8988T (cell line): ENCODE data around the gene LAIR2.

Source experiments
- DNase-seq: peaks from one replicate; pipeline ENCODE4 v3.0.0; 2011

LAIR2 gene, protein sequence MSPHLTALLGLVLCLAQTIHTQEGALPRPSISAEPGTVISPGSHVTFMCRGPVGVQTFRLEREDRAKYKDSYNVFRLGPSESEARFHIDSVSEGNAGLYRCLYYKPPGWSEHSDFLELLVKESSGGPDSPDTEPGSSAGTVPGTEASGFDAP

DNA sequence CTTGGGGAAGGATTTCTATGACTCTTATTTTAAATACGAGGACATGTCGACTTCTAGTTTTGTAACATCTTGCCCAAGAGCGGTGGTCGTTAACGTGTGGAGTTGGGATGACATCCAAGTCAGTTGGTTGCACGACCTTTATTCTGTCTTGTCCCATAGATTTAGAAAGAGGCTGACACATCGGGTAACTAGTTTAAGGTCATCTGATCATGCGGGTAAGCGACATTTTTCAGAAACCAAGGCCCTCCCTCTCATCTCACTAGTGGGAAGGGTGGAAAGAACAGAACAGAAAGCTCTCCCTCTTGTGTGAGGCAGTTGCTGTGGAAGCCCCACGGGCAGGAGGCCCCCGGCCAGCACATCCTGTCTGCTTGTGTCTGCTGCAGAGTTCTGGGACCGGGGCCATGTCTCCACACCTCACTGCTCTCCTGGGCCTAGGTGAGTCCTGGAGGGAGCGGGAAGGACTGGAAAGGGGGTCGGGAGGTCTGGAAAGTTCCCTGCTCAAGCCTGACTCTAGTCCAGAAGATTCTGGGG is at the start of gene LAIR2:
LAIR2 (plus strand) TSS at position 314 of the 531 bp plus-strand sequence; CDS start at position 402, 88 bp downstream.
- no peak for DNase-seq

DNA sequence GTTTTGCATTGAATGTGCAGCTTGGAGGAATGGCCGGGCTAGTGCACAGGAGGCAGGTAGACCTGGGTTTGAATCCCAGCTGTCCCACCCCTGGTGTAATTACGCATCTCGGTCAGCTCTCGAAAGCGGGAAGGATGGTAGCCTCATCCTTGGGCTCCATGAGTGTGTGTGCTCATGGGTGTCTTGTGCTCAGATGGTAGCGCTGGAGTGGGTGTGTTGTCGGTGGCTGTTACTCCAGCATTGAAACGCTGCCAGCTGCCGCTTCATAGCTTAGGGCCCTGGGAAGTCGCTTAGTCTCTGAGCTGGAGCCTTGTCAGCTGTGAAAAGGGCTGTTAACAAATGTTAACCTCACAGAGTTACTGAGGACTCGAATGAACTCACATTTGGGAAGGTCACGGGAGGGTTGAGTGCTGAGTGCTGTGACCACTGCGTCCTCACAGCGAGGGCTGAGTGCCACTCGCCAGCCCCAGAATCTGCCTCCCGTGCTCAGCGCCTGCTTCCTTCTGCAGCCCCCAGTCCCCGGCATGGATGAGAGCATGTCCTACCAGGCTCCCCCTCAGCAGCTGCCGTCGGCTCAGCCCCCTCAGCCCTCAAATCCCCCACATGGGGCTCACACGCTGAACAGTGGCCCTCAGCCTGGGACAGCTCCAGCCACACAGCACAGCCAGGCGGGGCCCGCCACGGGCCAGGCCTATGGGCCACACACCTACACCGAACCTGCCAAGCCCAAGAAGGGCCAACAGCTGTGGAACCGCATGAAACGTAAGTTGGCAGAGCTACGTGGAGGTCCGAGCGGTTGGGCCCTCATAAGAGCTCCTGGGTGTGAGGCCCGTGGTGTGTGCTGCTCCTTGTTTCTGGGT is 48.5 kb upstream of the LAIR2 start:
- DNase-seq, result no peak

DNA sequence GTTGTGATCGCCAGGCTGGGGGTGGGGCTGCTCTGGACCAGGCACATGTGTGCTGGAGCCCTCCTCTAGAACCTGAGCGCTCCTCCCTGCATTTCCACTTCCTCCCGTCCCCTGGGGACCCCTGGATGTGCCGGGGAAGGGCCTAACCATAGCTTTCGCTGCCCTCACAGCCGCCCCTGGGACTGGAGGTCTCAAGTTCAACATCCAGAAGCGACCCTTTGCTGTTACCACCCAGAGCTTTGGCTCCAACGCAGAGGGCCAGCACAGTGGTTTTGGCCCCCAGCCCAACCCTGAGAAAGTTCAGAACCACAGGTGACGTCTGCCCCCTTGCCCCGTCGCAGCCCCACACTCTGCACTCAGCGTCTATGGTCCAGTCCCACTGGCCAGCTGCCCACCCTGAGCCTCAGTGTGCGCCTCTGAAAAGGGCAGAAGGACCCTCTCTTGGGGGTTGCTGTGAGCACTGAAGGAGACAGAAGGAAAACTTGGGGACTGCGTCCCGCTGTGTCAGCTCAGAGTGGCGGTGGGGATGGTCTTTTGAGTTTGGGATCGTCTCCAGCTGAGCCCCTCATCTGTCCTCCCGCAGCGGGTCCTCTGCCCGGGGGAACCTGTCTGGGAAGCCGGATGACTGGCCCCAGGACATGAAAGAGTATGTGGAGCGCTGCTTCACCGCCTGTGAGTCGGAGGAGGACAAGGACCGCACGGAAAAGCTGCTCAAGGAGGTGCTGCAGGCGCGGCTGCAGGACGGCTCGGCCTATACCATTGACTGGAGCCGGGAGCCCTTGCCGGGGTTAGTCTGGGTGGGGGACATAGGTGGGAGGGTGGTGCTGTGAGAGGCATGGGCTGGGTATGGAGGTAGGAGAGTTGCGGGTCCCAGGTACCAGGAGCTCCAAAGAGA is 47.6 kb upstream of the LAIR2 start:
- DNase-seq, result no peak

DNA sequence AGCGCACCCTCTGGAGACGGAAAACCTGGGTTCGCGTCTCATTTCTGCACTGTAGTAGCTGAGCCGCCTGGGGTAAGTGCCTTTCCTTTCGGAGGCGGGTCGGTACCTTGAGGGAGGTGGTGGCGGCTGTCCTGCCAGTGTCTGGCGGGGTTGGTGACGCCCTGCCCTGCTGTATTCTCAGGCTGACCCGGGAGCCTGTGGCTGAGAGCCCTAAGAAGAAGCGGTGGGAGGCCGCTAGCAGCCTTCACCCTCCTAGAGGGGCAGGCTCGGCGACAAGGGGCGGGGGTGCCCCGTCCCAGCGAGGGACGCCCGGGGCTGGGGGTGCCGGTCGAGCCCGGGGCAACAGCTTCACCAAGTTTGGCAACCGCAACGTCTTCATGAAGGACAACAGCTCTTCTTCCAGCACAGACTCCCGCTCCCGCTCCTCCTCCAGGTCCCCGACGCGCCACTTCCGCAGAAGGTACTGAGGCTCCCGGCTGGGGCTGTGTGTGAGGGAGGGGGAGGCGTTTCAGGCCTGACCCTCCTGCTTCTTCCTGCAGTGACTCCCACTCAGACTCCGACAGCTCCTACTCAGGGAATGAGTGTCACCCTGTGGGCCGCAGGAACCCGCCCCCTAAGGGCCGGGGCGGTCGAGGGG is 46.7 kb upstream of the LAIR2 start:
- DNase-seq, result no peak

DNA sequence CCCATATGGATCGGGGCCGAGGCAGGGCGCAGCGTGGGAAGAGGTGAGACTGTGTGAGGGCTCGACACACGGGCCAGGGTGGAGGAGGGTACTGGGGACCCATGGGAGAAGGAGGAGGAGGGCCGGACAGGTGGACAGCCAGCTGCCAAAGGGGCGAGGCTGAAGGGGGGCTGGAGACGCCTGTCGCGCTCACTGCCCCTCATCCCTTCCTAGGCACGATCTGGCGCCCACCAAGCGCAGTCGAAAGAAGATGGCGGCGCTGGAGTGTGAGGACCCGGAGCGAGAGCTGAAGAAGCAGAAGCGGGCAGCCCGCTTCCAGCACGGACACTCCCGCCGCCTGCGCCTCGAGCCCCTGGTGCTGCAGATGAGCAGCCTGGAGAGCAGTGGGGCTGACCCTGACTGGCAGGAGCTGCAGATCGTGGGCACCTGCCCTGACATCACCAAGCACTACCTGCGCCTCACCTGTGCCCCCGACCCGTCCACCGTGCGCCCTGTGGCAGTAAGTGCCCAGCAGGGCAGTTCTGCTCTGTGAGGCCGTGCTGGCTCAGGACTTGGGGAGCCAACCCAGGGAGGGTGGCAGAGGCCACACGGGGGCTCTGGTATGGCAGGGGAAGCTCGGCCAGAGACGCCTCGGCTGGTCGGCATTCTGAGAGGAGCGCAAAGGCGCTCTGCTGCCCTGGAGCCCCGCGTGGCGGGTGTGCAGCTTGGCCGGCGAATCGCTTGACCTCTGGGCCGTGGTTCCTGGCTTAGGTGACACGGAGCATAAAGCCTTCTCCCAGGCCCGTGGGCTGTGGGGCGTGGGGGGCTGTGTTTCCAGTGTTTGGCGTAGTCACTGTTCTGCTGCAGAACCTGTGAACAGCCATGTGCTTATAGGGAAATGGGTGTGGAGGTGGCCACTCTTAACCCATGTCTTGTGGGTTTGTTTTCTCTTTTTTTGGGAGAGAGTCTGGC is 45.9 kb upstream of the LAIR2 start:
- DNase-seq, result no peak

DNA sequence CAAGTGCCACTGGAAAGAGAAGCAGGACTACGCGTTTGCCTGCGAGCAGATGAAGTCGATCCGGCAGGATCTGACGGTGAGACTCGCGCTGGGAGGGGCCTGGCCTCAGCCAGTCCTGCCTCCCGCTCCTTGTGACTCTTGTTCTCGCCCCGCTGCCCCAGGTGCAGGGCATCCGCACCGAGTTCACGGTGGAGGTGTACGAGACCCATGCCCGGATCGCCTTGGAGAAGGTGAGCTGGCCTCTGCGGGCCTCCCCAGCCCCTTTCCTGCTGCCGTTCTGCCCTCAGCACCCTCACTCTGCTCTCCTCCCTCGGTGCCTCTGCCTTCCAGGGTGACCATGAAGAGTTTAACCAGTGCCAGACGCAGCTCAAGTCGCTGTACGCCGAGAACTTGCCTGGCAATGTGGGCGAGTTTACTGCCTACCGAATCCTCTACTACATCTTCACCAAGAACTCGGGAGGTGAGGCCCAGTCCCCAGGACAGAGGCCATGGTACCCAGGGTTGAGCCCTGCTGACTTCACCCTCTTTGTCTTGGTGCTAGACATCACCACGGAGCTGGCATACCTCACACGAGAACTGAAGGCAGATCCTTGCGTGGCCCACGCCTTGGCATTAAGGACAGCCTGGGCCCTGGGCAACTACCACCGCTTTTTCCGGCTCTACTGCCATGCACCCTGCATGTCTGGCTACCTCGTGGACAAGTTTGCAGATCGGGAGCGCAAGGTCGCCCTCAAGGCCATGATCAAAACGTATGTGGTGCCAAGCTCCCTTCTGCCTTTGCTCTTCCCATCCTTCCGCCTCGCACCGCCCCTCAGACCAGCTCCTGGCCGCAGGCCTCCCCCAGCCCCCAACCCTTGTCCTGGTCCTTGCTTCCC is 44.6 kb upstream of the LAIR2 start:
- DNase-seq, result no peak

DNA sequence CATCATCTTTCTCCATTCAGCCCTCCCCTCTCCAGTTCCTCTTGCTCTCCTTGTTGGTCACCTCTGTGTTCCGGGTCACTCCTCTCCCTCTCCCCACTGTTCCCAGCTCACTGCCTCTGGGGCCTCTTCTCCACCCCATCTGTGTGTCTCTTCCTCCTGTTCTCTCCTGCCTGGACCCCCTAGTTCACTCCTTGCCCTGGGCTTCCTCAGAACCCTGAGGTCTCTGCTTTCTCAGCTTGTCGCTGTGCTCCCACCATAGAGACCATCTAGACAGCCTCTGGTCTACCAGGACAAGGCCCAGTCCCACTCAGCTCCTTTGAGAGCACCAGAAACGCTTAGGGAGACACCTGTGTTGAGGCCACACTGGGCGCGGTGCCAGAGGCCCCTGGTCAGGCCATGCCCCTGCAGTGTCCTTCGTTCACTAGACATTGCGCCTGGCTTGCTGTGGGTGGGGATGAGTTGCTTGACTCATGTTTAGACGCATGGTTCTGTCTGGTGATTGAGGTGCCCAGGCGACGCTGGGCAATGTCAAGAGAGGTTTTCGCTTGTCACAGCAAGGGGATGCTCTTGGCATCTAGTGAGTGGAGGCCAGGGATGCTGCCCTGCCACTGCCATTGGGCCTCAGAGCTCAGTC is 43.9 kb upstream of the LAIR2 start:
- DNase-seq, result no peak

DNA sequence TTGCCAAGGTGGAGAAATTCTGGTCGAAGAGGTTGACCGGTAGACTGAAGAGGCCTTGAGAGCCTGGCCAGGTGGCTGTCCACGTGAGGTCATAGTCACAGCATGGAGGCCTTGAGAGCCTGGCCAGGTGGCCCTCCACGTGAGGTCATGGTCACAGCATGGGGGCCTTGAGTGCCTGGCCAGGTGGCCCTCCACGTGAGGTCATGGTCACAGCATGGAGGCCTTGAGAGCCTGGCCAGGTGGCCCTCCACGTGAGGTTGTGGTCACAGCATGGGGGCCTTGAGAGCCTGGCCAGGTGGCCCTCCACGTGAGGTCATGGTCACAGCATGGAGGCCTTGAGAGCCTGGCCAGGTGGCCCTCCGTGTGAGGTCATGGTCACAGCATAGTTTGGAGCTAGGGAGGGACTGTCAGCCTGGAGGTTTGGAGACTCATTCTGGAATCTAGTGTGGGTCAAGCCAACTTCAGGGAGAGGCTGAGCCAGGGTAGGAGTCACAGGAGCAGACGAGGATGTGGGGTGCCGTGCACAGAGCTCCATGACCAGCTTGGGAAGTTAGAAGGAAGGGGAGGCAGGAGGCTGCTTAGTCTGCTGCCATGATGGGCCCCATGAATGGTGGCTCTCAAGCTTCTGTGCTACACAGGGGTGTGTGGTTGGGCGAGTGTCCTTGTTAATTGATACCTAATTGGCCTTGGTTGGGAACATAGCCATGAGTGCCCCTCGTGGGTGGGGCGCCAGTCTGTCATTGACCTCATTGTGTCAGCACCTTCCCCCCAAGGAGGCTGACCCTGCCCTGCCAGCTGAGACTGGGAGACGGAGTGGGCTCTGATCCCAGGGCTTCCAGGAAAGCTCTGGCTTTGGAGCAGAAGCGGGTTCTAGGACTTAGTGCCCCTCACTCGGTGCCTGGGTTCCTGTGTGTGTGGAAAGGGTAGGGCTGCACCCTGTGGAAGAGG is 43.1 kb upstream of the LAIR2 start:
- DNase-seq, result no peak

DNA sequence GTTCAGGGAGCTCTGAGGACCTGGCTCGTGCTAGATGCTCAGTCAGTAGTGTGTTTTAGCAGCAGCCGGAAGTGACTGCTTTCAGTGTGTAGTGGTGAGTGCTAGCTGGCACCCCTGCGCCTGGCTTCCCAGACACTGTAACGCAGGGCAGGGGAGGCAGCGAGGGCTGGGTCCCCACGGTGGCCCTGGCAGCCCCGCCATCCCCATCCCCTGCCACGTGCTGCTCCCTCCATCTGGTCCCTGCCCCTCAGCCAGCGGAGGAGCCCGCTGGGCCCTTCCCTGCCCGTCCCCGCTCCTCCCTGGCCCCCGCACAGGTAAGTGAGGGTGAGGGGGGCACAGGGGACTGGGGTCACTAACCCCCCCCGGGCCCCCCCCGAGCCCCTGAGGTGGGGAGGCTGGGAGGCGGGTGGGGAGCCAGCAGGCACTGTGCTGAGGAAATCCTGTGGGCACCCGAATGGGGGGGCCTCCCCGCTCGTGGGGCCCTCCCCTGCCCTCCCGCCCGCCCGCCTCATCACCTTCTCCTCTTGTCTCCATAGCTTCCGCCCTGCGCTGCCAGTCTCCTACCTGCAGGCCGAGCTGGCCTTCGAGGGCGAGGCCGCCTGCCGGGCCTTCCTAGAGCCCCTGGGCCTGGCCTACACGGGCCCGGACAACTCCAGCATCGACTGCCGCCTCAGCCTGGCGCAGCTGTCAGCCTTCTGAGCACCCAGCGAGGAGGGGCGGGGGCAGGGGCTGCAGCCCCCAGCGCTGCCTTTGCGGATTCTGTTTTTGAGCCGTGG is 42.2 kb upstream of the LAIR2 start:
- DNase-seq, result no peak

DNA sequence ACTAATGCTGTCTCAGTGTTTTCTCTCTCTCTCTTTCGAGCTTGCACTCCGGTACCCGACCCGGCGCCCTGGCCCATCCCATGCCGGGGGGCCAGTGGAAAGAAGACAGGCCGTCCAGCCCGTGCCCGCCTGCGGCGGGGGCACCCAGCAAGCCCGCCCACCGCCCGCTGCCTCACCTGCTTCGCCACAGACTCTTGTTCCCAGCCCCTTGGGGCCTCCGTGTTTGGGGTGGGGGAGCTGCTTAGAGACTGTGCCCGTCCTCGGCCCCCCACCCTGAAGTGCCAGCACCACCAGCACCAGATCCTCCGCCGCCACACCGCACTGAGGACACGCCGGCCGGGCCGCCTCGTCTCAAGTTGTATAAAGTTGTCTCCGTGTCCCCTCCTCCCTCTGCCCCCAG is 41.4 kb upstream of the LAIR2 start:
- DNase-seq, result no peak

DNA sequence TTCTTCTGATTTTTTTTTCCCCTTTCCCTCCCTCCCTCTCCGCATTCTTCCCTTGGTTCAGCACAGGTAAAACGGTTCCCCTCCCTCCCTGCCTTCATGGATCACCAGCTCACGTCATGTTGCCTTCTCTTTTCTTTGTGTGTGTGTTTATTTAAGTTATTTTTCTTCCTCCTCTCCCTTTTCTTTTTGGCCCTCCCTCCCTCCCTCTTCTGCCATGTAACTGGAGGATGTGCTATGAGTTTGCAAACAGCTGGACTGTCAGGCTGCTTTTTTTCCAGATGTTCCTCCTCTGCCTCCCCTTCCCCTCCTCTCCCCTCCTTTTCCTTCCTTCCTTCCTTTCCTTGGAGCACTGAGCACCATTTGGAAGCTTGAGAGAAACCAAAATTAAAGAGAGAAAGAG is 41.0 kb upstream of the LAIR2 start:
- no peak for DNase-seq

DNA sequence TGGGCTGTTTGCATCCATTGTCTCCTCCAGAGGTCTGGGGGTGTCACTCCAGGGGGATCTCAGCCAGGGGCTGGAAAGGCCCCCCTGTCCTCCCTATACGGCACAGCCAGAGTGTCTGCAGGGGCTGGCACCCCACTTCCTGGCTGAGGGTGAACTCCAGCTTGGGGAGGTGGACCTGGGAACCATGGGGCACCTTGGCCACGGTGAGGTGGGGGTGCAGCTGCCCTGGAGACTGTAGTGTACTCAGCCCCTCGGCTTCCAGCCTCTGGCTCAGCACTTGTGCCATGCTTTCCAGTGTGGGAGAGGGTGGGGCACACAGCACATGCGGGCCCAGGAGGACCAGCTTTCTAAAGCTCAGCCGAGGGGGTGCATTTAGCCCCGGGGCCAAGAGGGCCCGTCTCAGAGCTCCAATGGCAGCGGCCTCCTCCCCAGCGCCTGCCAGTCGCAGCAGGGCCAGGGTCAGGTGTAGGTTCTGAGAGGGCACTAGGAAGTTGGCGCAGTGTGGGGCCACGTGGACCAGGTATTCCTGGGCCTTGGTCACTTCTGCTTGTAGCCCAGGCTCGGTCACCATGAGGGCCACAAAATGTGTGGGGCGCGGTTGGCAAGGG is 40.5 kb upstream of the LAIR2 start:
- DNase-seq, result no peak

DNA sequence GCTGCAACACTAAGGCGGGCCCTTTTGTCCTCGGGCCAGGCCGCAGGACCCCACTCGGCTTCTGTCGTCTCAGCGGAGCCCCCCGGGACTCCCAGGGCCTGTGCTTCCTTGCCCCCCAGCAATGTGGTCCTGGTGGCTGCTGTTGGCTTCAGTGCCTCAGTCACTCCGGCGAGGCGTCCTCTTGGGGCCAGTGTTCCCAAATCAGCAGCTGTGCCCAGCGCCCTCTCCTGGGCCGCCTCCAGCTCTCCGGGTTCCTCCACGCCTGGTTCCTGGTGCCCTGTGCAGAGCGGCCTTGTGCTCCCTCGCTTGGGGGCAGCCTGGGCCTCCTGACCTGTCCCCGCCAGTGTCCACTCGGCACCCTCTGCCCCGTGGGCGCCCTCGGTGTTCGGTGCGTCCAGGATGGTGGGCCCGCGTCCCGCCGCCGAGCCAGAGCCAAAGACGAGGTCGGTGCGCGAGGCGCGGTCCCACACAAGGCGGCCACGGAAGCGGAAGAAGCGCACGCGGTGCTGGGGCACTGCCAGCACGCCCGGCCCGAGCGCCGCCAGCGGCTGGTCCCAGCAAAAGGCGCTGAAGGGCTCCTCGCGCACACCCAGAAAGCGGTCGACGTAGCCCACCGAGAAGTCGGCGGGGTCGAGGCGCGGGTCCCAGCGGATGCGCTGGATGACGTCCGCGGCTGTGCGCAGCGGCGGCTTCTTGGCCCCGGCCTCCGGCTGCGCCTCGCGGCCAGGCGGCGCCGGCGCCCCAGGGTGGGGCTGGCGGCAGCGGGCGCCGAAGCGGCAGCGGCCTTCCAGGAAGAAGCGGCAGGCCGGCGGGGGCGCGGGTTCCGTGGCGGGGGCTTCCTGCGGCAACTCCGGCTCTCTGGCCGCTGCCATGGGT is 39.7 kb upstream of the LAIR2 start:
- no peak for DNase-seq

DNA sequence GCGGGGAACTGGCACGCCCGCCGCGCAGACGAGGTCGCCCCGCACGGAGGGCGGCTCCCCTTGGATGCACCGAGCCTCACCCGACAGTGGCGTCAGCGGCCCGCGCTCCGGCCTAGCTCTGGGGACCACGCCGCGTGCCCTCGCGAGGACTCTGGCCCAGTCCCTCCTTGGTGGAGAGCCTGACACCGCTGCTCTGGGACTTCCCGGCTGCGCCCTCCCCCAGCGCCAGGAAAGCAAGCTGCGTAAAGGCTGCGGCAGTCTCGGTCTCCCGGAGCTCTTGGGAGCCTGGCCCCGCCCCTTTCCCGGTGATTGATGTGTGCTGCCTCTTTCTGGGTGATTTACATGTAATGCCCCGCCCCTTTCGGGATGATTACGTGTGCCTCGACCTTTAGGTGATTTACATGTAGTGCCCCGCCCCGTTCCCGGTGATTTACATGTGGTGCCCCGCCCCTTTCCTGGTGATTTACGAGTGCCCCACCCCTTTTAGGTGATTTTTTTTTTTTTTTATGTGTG is 39.0 kb upstream of the LAIR2 start, which contains the start of gene LENG9:
LENG9 (minus strand) TSS at position 248 of the 513 bp plus-strand sequence. CDS start 252 bp downstream, outside the sequence.
- DNase-seq, result no peak

DNA sequence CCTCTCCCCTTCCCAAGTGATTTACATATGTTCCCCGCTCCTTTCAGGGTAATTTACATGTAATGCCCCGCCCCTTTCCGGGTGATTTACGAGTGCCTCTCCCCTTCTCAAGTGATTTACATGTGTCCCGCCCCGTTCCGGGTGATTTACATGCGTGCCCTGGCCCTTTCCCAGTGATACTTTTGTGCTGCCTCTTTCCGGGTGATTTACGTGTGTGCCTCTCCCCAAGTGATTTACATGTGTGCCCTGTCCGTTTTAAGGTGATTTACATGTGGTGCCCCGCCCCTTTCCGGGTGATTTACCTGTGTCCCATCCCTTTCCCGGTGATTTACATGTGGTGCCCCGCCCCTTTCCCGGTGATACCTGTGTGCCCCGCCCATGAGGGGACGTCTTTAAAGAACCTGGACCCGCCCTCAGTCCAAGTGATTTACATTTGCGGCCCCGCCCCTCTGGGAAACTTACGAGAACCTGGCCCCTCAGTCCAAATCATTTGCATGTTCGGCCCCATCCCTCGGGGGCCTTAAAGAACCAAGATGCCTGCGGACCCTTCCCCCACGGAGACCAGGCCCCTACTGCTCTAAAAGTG is 38.5 kb upstream of the LAIR2 start:
- no peak for DNase-seq
